K562 (cell line): ENCODE data around the gene PRPF18. TPM values are rescaled to one million over a fixed set of nuclear protein-coding genes. Genes with fewer than 3 reads are reported as not detected.

ENCODE experiments used
- DLX4 ChIP-seq: fragments of 250-450 bp; sonication (Bioruptor Pico); IDR thresholded peaks from 2 replicates; pipeline ENCODE4 v1.6.1; 2021; ENCODE audit warnings: mild to moderate bottlenecking
- JUN ChIP-seq, 2 experiments: sonication (generic) in 1 of 2; formaldehyde crosslinking in 1 of 2; IDR thresholded peaks; 2 replicates each; pipeline versions ENCODE4 v1.6.1 to v1.8.0; 2012 to 2022; ENCODE audit warnings: borderline replicate concordance in 2 of 2, mild to moderate bottlenecking in 2 of 2, improper control_type of control experiment in 1 of 2, low read depth in 1 of 2, low read length in 1 of 2, missing genetic modification reagents in 1 of 2
- LEF1 ChIP-seq: fragments of 450-650 bp; IDR thresholded peaks from 2 replicates; pipeline ENCODE4 v1.6.1; 2016; ENCODE audit warnings: mild to moderate bottlenecking
- MCM3 ChIP-seq: fragments of 450-650 bp; IDR thresholded peaks from 2 replicates; pipeline ENCODE4 v1.6.1; 2016
- MYC ChIP-seq, 2 experiments: fragments of 250-450 bp in 1 of 2; sonication (Bioruptor Pico) in 1 of 2; IDR thresholded peaks; 2 replicates each; pipeline versions ENCODE4 v1.5.1 to v1.6.1; 2012 to 2021; ENCODE audit warnings: low read depth in 2 of 2, borderline replicate concordance in 1 of 2, improper control_type of control experiment in 1 of 2, low read length in 1 of 2, mild to moderate bottlenecking in 1 of 2, moderate library complexity in 1 of 2
- NCOA4 ChIP-seq: fragments of 450-650 bp; IDR thresholded peaks from 2 replicates; pipeline ENCODE4 v1.6.1; 2018; ENCODE audit warnings: mild to moderate bottlenecking; ENCODE audit not compliant: partially characterized antibody
- PHF21A ChIP-seq: fragments of 450-650 bp; IDR thresholded peaks from 2 replicates; pipeline ENCODE4 v1.6.1; 2017; ENCODE audit warnings: low read depth, borderline replicate concordance
- SAFB2 ChIP-seq: fragments of 200-400 bp; formaldehyde crosslinking; IDR thresholded peaks from 2 replicates; pipeline ENCODE4 v1.6.1; 2018; ENCODE audit warnings: borderline replicate concordance, low read length, low read depth, moderate library complexity; ENCODE audit not compliant: severe bottlenecking
- SRSF7 ChIP-seq: fragments of 200-400 bp; formaldehyde crosslinking; optimal IDR thresholded peaks from 2 replicates; pipeline ENCODE3; 2017; ENCODE audit warnings: mild to moderate bottlenecking, low read depth, low read length
- TRIM28 ChIP-seq: fragments of 450-650 bp; IDR thresholded peaks from 2 replicates; pipeline ENCODE4 v1.6.1; 2017
- ZNF277 ChIP-seq: fragments of 250-450 bp; sonication (Bioruptor Pico); IDR thresholded peaks from 2 replicates; pipeline ENCODE4 v1.8.0; 2022; ENCODE audit warnings: inconsistent platforms, mild to moderate bottlenecking, moderate library complexity, borderline replicate concordance
- ZNF586 ChIP-seq: fragments of 450-650 bp; formaldehyde crosslinking; conservative IDR thresholded peaks from 2 replicates; pipeline ENCODE4 v1.4.0; 2020; ENCODE audit warnings: mild to moderate bottlenecking, moderate library complexity
- ZNF740 ChIP-seq, 3 experiments: fragments of 200-800 bp in 1 of 3; sonication (Bioruptor generic) in 1 of 3; sonication (generic) in 1 of 3; formaldehyde crosslinking in 1 of 3; IDR thresholded peaks; 2 replicates each; pipeline versions ENCODE4 v1.6.1 to v1.8.0; 2016 to 2022; ENCODE audit warnings: mild to moderate bottlenecking in 2 of 3, missing compliant biosample characterization in 2 of 3, missing genetic modification characterization in 2 of 3, missing genetic modification reagents in 1 of 3
- polyA plus RNA-seq, 8 experiments: library from polyadenylated mRNA; depleted of rRNA in 4 of 8; stranded (reverse) in 5 of 8; unstranded in 3 of 8; fragments of >200 nt; fragmentation: Nextera tagmentation in 2 of 8; fragmentation: Illumina TruSeq in 1 of 8; extraction: Ambion mirVana in 2 of 8; extraction: Trizol in 1 of 8; gene quantifications; 2 replicates each; pipeline versions ENCODE4 v1.2.1 to v1.2.3, GENCODE V29; 2011 to 2014; ENCODE audit warnings: inconsistent platforms in 1 of 8, missing spikeins in 1 of 8
- total RNA-seq, 7 experiments: library from RNA; depleted of rRNA in 6 of 7; stranded (reverse); fragments of >200 nt in 6 of 7; fragmentation: Illumina TruSeq in 2 of 7; extraction: Trizol in 2 of 7; gene quantifications; 2 replicates each; pipeline versions ENCODE4 v1.2.1 to v1.2.3, GENCODE V29; 2011 to 2021; ENCODE audit warnings: low replicate concordance in 1 of 7

PRPF18 gene
- total and polyA plus RNA-seq, 9 of the 15 experiments (the other 6 are each of a cell fraction or from before 2014, with no cell fraction given), result 14.0 to 30.6 (median 23.1) TPM

GRCh38 chr10:13629116-13629515 lies 42.4 kb downstream of the PRPF18 start (continued):
- TF ChIP-seq ZNF740 (CRISPR knock-in tag; IDR thresholded peaks at IDR 0.05) (no peak), ZNF740 (tag; IDR thresholded peaks at IDR 0.05) (no peak), LEF1 (no peak), JUN (IDR thresholded peaks at IDR 0.05; ENCODE audit: borderline replicate concordance, low read depth, low read length) (no peak), JUN (CRISPR knock-in tag; IDR thresholded peaks at IDR 0.05; ENCODE audit: borderline replicate concordance) (no peak), SRSF7 (no peak), PHF21A (no peak), DLX4 (no peak), NCOA4 (no peak), MYC (IDR thresholded peaks at IDR 0.05; ENCODE audit: low read depth, low read length) (no peak), MYC (CRISPR knock-in tag; IDR thresholded peaks at IDR 0.05; ENCODE audit: borderline replicate concordance, low read depth) (no peak), SAFB2 (no peak), ZNF277 (CRISPR knock-in tag) (no peak), TRIM28 (no peak), MCM3 (no peak), ZNF586 (CRISPR knock-in tag) (no peak)
